ENCODE results near the gene OR10C1.
A peak's percentile ranks its signal among the peaks of the same experiment; 100 is the strongest.
"Not testable (repeated sequence)": the region's sequence is repeated elsewhere in the genome, so short reads cannot be mapped to it uniquely, and the experiment has no call there.

OR10C1 gene

GRCh38 chr6:29425075-29425474, 14.0 kb upstream of the OR10C1 start:
- Histone ChIP-seq H3K23ac (ENCODE audit: low read length) (no peak overlapping the region), H3K79me1 (ENCODE audit: low read length) (no peaks in the 10 kb centered on the region), H3K18ac (ENCODE audit: low read length) (no peak overlapping the region), H4K12ac (ENCODE audit: low read depth, low read length) (no peak overlapping the region), H3K9ac (ENCODE audit: low read length) (no peak overlapping the region), H2BK5ac (ENCODE audit: low read depth, low read length, poor library complexity) (no peak overlapping the region), H3K4me3 (ENCODE audit: low read depth, low read length) (no peak overlapping the region), H4K8ac (ENCODE audit: low read depth, low read length) (no peak overlapping the region), H3K36me3 (ENCODE audit: control insufficient read depth in 1 of 2, insufficient read depth in 2 of 2, low read length in 2 of 2) (no peaks in the 10 kb centered on the region), H3K79me2 (ENCODE audit: control insufficient read depth, insufficient read depth, low read length, poor library complexity) (no peaks in the 10 kb centered on the region), H3K9me3 (ENCODE audit: insufficient read depth, low read depth, low read length) (no peaks in the 10 kb centered on the region), H3K4me1 (ENCODE audit: control insufficient read depth in 1 of 2, insufficient read depth in 2 of 2, low read length in 2 of 2) (no peaks in the 10 kb centered on the region), H2AK5ac (ENCODE audit: low read length) (no peak overlapping the region), H2AFZ (ENCODE audit: insufficient read depth, low read length, poor library complexity) (no peak overlapping the region), H3K27ac (ENCODE audit: low read depth, low read length) (no peak overlapping the region), H3K4ac (ENCODE audit: low read depth, low read length) (no peak overlapping the region), H3K4me2 (ENCODE audit: low read length) (no peak overlapping the region), H4K91ac (ENCODE audit: low read depth, low read length) (no peak overlapping the region), H3K14ac (ENCODE audit: low read length) (no peak overlapping the region), H2BK120ac (ENCODE audit: insufficient read depth, low read length, poor library complexity) (no peak overlapping the region), H2BK12ac (ENCODE audit: low read length) (no peak overlapping the region), H3K27me3 (ENCODE audit: insufficient read depth, low read length) (no peaks in the 10 kb centered on the region)
- DNase-seq, result no peak
- WGBS (ENCODE audit: extremely low coverage, insufficient coverage, insufficient read length), result no CpG with 5 or more reads among the region's 1 CpG

GRCh38 chr6:29426654-29427053, 12.5 kb upstream of the OR10C1 start:
- H2BK5ac ChIP-seq (ENCODE audit: low read depth, low read length, poor library complexity), result no peak overlapping the region
- no peak overlapping the region for H4K12ac ChIP-seq (ENCODE audit: low read depth, low read length)
- H3K4me3 ChIP-seq (ENCODE audit: low read depth, low read length), result no peak overlapping the region
- H2BK12ac ChIP-seq (ENCODE audit: low read length), result no peak overlapping the region
- H3K4me2 ChIP-seq (ENCODE audit: low read length), result no peak overlapping the region
- no peak overlapping the region for H3K9ac ChIP-seq (ENCODE audit: low read length)
- no peaks in the 10 kb centered on the region for H3K36me3 ChIP-seq (ENCODE audit: control insufficient read depth in 1 of 2, insufficient read depth in 2 of 2, low read length in 2 of 2)
- no peak overlapping the region for H3K18ac ChIP-seq (ENCODE audit: low read length)
- no peak overlapping the region for H2AFZ ChIP-seq (ENCODE audit: insufficient read depth, low read length, poor library complexity)
- no peak overlapping the region for H4K8ac ChIP-seq (ENCODE audit: low read depth, low read length)
- no peaks in the 10 kb centered on the region for H3K9me3 ChIP-seq (ENCODE audit: insufficient read depth, low read depth, low read length)
- H3K79me2 ChIP-seq (ENCODE audit: control insufficient read depth, insufficient read depth, low read length, poor library complexity), result no peaks in the 10 kb centered on the region
- H3K79me1 ChIP-seq (ENCODE audit: low read length), result no peaks in the 10 kb centered on the region
- H3K14ac ChIP-seq (ENCODE audit: low read length), result no peak overlapping the region
- H4K91ac ChIP-seq (ENCODE audit: low read depth, low read length), result no peak overlapping the region
- no peak overlapping the region for H3K27ac ChIP-seq (ENCODE audit: low read depth, low read length)
- H3K23ac ChIP-seq (ENCODE audit: low read length), result no peak overlapping the region
- no peak overlapping the region for H2AK5ac ChIP-seq (ENCODE audit: low read length)
- no peaks in the 10 kb centered on the region for H3K4me1 ChIP-seq (ENCODE audit: control insufficient read depth in 1 of 2, insufficient read depth in 2 of 2, low read length in 2 of 2)
- no peaks in the 10 kb centered on the region for H3K27me3 ChIP-seq (ENCODE audit: insufficient read depth, low read length)
- no peak overlapping the region for H2BK120ac ChIP-seq (ENCODE audit: insufficient read depth, low read length, poor library complexity)
- no peak overlapping the region for H3K4ac ChIP-seq (ENCODE audit: low read depth, low read length)
- no peak for DNase-seq
- WGBS (ENCODE audit: extremely low coverage, insufficient coverage, insufficient read length), result no CpG with 5 or more reads among the region's 3 CpGs

DNA sequence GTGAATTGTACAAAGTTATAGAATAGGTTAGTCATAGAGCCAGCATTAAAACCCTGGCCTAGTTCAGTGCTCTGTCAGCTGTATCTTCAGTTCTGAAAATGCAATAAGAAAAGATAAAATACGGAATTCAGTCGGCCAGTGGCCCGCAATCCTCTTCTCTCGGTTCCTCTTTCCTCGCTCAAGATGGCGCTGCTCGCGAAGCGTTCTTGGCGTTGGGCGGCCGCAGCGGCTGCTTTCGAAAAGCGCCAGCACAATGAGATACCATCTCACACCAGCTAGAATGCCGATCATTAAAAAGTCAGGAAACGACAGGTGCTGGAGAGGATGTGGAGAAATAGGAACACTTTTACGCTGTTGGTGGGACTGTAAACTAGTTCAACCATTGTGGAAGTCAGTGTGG, 2.4 kb upstream of the OR10C1 start:
- not testable (repeated sequence) for H3K27ac ChIP-seq (ENCODE audit: low read depth, low read length)

GRCh38 chr6:29442719-29443118, 3.6 kb downstream of the OR10C1 start:
- Histone ChIP-seq H2AFZ (ENCODE audit: insufficient read depth, low read length, poor library complexity) (no peak overlapping the region), H3K36me3 (ENCODE audit: control insufficient read depth in 1 of 2, insufficient read depth in 2 of 2, low read length in 2 of 2) (no peaks in the 10 kb centered on the region)
- no CpG with 5 or more reads among the region's 1 CpG for WGBS (ENCODE audit: extremely low coverage, insufficient coverage, insufficient read length)

More for the DNA sequence above, 2.4 kb upstream of the OR10C1 start:
- H4K8ac ChIP-seq (ENCODE audit: low read depth, low read length); H3K4me3 ChIP-seq (ENCODE audit: low read depth, low read length); H4K91ac ChIP-seq (ENCODE audit: low read depth, low read length); H3K79me2 ChIP-seq (ENCODE audit: control insufficient read depth, insufficient read depth, low read length, poor library complexity); H3K36me3 ChIP-seq (ENCODE audit: control insufficient read depth in 1 of 2, insufficient read depth in 2 of 2, low read length in 2 of 2); H3K79me1 ChIP-seq (ENCODE audit: low read length); H3K4me2 ChIP-seq (ENCODE audit: low read length); H3K23ac ChIP-seq (ENCODE audit: low read length); H2AK5ac ChIP-seq (ENCODE audit: low read length); H3K4me1 ChIP-seq (ENCODE audit: control insufficient read depth in 1 of 2, insufficient read depth in 2 of 2, low read length in 2 of 2); H2BK120ac ChIP-seq (ENCODE audit: insufficient read depth, low read length, poor library complexity); H3K9me3 ChIP-seq (ENCODE audit: insufficient read depth, low read depth, low read length); H3K4ac ChIP-seq (ENCODE audit: low read depth, low read length); H3K27me3 ChIP-seq (ENCODE audit: insufficient read depth, low read length); H3K14ac ChIP-seq (ENCODE audit: low read length); H3K18ac ChIP-seq (ENCODE audit: low read length); H4K12ac ChIP-seq (ENCODE audit: low read depth, low read length); H3K9ac ChIP-seq (ENCODE audit: low read length); H2AFZ ChIP-seq (ENCODE audit: insufficient read depth, low read length, poor library complexity); H2BK5ac ChIP-seq (ENCODE audit: low read depth, low read length, poor library complexity); H2BK12ac ChIP-seq (ENCODE audit: low read length): not testable (repeated sequence)
- no CpG with 5 or more reads among the region's 18 CpGs for WGBS (ENCODE audit: extremely low coverage, insufficient coverage, insufficient read length)
- peak; percentile 23 to 62 for DNase-seq

More at GRCh38 chr6:29442719-29443118, 3.6 kb downstream of the OR10C1 start:
- Histone ChIP-seq H3K79me1 (ENCODE audit: low read length) (no peaks in the 10 kb centered on the region), H3K79me2 (ENCODE audit: control insufficient read depth, insufficient read depth, low read length, poor library complexity) (no peaks in the 10 kb centered on the region), H3K9ac (ENCODE audit: low read length) (no peak overlapping the region), H3K27me3 (ENCODE audit: insufficient read depth, low read length) (no peaks in the 10 kb centered on the region), H3K27ac (ENCODE audit: low read depth, low read length) (no peak overlapping the region), H3K4me2 (ENCODE audit: low read length) (no peak overlapping the region), H4K12ac (ENCODE audit: low read depth, low read length) (no peak overlapping the region), H3K18ac (ENCODE audit: low read length) (no peak overlapping the region), H3K4ac (ENCODE audit: low read depth, low read length) (no peak overlapping the region), H2BK5ac (ENCODE audit: low read depth, low read length, poor library complexity) (no peak overlapping the region), H3K23ac (ENCODE audit: low read length) (no peak overlapping the region), H2BK120ac (ENCODE audit: insufficient read depth, low read length, poor library complexity) (no peak overlapping the region), H4K91ac (ENCODE audit: low read depth, low read length) (no peak overlapping the region), H3K4me3 (ENCODE audit: low read depth, low read length) (no peak overlapping the region), H3K9me3 (ENCODE audit: insufficient read depth, low read depth, low read length) (peaks cover 4% of the 10 kb centered on the region), H2BK12ac (ENCODE audit: low read length) (no peak overlapping the region), H3K14ac (ENCODE audit: low read length) (no peak overlapping the region), H2AK5ac (ENCODE audit: low read length) (no peak overlapping the region), H4K8ac (ENCODE audit: low read depth, low read length) (no peak overlapping the region), H3K4me1 (ENCODE audit: control insufficient read depth in 1 of 2, insufficient read depth in 2 of 2, low read length in 2 of 2) (peaks cover 0 to 5% of the 10 kb centered on the region in 2 experiments)
- DNase-seq, result peak in 1 of 2 donors; percentile 11
